Stimulated activated naive CD8-positive, alpha-beta T cell treated with anti-CD3 and anti-CD28 coated beads, Interleukin-15, amount 100 ng/mL, for 72 hours (primary cell): ENCODE data around the gene SMYD3.
"Not testable (repeated sequence)": the region's sequence is repeated elsewhere in the genome, so short reads cannot be mapped to it uniquely, and the experiment has no call there.

Experiments
- ATAC-seq: fragments of 150-1000 bp; cut with Tn5 transposase; 2 replicates; pipeline ENCODE4 v1.10.0; 2021; ENCODE audit warnings: mild to moderate bottlenecking, moderate library complexity
- DNase-seq, 2 donors: peaks; one replicate each; pipeline ENCODE4 v3.0.0; 2021 to 2022
- H3K27ac Mint-ChIP-seq, 2 donors: one replicate each; pipeline ENCODE4 v1.8.0; 2022; ENCODE audit warnings: mild to moderate bottlenecking in 2 of 2, mixed read lengths in 2 of 2, moderate library complexity in 2 of 2
- H3K27me3 Mint-ChIP-seq: one replicate; pipeline ENCODE4 v1.8.0; 2022; ENCODE audit warnings: mixed read lengths
- H3K4me1 Mint-ChIP-seq: one replicate; pipeline ENCODE4 v1.8.0; 2022; ENCODE audit warnings: mild to moderate bottlenecking, mixed read lengths
- H3K4me3 Mint-ChIP-seq, 2 donors: one replicate each; pipeline ENCODE4 v1.8.0; 2022; ENCODE audit warnings: mild to moderate bottlenecking in 2 of 2, mixed read lengths in 2 of 2, moderate library complexity in 1 of 2
- H3K9me3 Mint-ChIP-seq, 2 donors: one replicate each; pipeline ENCODE4 v1.8.0; 2022; ENCODE audit warnings: mixed read lengths in 2 of 2

Gene SMYD3

DNA sequence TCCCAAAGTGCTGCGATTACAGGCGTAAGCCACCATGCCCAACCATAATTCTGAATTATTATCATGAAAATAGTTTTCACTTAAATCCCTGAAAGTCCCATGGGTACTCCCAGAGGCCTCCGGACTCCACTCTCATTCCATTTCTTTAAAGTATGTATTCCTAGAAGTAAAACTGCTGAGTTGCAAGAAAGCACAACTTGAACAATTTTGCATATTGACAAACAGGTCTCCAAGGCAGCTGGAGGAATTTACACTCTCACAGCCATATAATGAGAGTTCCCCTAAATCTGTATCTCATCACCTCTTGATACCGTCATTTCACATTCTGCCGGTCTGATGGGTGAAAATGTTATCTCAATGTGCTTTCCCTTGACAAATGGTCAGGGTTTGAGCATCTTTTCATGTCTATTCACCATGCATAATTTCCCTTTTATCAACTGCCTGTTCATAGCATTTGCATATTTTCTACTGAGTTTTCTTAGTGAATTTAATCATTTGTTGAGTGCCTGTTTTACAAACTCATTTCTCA lies 129.4 kb downstream of the SMYD3 start:
- H3K27ac Mint-ChIP-seq = no peak overlapping the region
- no peak overlapping the region for H3K4me3 Mint-ChIP-seq
- H3K27me3 Mint-ChIP-seq = no peaks in the 10 kb centered on the region
- peaks cover 2% of the 10 kb centered on the region for H3K4me1 Mint-ChIP-seq
- no peak for DNase-seq
- ATAC-seq = no peak
- H3K9me3 Mint-ChIP-seq = peaks cover 0 to 5% of the 10 kb centered on the region in 2 donors

DNA sequence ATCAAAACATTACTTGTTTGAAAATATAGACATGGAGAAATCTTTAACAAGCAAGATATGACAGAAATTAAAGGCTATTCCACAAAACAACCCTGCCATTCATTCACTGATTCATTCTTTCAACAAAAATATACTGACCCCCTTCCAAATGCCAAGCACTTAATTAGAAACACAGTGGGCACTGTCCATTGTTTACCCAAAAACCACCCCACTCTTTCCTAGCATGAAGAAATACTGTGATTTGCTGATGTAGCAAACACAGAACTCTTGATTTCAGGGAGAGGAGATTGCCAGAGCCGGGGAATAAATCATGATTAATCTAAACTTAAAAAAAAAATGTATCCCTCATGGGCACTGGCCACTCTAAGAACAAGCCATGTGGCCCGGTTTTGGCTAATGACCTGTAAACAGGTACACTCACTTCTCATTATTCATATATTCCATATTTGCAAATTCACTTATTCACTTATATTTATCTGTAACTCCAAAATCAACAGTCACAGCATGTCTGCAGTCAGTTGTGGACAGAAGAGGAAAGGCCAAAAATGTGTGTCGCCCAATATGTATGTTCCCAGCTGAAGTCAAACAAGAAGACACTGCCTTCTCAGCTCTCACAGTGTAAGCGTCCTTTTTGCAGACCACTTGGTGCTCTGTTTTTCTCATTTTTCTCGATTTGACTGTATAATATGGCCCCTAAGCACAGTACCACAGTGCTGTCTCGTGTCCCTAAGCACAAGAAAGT lies 133.1 kb downstream of the SMYD3 start:
- ATAC-seq (no peak), DNase-seq (no peak)
- no peaks in the 10 kb centered on the region for H3K27me3 Mint-ChIP-seq
- H3K4me3 Mint-ChIP-seq = no peak overlapping the region
- no peaks in the 10 kb centered on the region for H3K9me3 Mint-ChIP-seq
- H3K4me1 Mint-ChIP-seq = no peaks in the 10 kb centered on the region
- no peak overlapping the region for H3K27ac Mint-ChIP-seq

DNA sequence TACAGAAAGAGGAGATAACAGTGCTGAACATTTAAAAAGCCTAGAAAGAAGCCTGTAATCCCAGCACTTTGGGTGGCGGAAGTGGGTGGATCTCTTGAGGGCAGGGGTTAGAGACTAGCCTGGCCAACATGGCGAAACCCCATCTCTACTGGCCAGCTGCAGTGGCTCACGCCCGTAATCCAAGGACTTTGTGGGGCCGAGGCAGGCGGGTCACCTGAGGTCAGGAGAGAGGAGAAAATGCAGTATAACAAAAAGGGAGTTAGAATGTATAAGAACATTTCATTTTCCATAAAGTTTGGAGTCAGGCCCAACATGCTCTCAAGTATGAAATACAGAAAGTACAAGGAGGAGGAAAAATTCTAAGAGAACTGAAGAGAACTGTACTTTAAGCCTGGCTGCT lies 134.5 kb downstream of the SMYD3 start:
- H3K4me1 Mint-ChIP-seq = no peaks in the 10 kb centered on the region

DNA sequence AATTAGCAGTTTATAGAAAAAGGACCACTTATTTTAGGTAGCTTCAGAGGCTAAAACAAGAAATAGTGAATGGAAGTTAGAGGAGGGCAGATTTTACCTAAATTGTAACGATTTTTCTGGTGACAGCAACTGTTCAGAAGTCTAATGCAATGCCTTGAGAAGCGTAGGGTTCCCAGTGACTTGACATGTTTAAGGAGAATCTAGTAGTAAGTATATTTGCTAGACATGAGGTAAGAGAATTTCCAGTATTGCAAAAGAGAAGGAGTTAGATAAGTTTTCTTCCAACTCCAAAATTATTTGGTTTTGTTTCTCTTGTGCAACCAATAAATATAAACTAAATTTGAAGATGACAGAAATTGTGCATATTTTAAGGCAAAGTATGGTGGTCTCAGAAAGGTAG lies 140.0 kb downstream of the SMYD3 start:
- Mint-ChIP-seq H3K9me3 (peaks cover 0 to 7% of the 10 kb centered on the region in 2 donors), H3K4me1 (peaks cover 14% of the 10 kb centered on the region), H3K4me3 (no peak overlapping the region), H3K27ac (peak overlapping the region in 1 of 2 donors; percentile 12), H3K27me3 (no peaks in the 10 kb centered on the region)
- no peak for DNase-seq
- ATAC-seq = no peak

More for the DNA sequence above, 134.5 kb downstream of the SMYD3 start:
- Mint-ChIP-seq H3K27ac (peak overlapping the region in 1 of 2 donors; percentile 40), H3K4me3 (no peak overlapping the region), H3K9me3 (no peaks in the 10 kb centered on the region), H3K27me3 (no peaks in the 10 kb centered on the region)
- no peak for ATAC-seq
- no peak for DNase-seq

DNA sequence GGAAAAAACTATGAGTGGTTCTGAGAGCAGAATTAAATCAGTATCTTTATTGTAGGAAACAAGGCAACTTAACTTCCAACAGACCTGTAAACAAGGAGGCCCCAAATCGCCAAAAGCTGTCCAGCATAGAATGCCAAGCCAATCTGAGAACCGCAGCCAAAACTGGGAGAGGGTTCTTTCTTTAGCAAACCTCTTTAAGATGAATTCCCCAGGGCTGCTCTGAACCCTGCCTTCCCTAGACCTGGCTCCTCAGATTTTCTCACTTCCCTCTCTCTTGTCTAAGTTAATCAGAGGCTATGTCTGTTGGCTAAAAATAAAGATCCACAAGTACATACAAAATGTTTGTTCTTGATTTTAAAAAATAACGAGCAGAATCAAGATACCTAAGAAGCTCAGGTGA lies 141.4 kb downstream of the SMYD3 start:
- ATAC-seq (no peak), DNase-seq (no peak)
- Mint-ChIP-seq H3K9me3 (peaks cover 4 to 20% of the 10 kb centered on the region in 2 donors), H3K27ac (no peak overlapping the region), H3K27me3 (no peaks in the 10 kb centered on the region), H3K4me1 (peaks cover 14% of the 10 kb centered on the region), H3K4me3 (no peak overlapping the region)

DNA sequence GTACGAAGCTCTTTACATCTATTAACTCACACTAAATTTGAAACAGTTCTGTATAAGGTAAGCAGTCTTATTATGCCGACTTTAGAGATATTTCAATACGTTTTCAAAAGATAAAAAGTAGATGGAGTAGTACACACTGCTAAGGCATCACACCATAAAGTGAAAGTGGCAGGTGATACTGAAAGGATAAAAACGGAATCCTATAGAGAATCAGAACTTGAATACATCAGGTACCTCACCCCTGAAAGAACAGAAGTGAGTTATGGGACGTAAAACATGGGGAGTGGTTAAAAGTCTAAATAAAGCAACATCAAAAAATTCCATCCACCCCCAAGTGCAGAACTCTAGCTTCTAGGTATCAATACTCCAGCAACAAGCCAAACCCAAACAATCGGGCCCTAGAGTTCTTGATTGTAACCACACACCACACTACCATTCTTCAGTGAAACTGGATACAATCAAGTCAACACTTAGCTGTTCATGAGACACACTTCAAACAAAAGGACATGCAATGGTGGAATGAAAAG lies 142.6 kb downstream of the SMYD3 start:
- Mint-ChIP-seq H3K4me3 (no peak overlapping the region), H3K27me3 (no peaks in the 10 kb centered on the region), H3K9me3 (peaks cover 11 to 28% of the 10 kb centered on the region in 2 donors), H3K4me1 (peaks cover 14% of the 10 kb centered on the region), H3K27ac (no peak overlapping the region)
- DNase-seq (no peak), ATAC-seq (peak; percentile 54)

DNA sequence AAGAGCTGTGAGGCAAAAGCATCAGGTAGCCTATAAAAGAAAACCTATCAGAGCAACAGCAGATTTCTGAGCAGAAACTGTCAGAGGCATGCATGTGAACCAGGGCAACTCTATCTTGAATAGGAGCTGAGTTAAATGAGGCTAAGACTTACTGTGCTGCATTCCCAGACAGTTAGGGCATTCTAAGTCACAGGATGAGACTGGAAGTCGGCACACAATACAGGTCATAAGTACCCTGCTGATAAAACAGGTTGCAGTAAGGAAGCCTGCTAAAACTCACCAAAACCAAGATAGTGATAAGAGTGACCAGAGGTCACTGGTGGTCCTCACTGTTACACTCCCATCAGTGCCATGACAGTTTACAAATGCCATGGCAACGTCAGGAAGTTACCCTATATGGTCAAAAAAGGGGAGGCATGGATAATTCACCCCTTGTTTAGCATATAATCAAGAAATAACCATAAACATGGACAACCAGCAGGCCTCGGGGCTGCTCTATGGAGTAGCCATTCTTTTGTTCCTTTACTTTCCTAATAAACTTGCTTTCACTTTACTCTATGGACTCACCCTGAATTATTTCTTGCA lies 150.0 kb downstream of the SMYD3 start:
- H3K9me3 Mint-ChIP-seq = peaks cover 25 to 54% of the 10 kb centered on the region in 2 donors
- not testable (repeated sequence) for ATAC-seq, H3K4me3 Mint-ChIP-seq, H3K27ac Mint-ChIP-seq, DNase-seq, H3K27me3 Mint-ChIP-seq
- peaks cover 12% of the 10 kb centered on the region for H3K4me1 Mint-ChIP-seq

DNA sequence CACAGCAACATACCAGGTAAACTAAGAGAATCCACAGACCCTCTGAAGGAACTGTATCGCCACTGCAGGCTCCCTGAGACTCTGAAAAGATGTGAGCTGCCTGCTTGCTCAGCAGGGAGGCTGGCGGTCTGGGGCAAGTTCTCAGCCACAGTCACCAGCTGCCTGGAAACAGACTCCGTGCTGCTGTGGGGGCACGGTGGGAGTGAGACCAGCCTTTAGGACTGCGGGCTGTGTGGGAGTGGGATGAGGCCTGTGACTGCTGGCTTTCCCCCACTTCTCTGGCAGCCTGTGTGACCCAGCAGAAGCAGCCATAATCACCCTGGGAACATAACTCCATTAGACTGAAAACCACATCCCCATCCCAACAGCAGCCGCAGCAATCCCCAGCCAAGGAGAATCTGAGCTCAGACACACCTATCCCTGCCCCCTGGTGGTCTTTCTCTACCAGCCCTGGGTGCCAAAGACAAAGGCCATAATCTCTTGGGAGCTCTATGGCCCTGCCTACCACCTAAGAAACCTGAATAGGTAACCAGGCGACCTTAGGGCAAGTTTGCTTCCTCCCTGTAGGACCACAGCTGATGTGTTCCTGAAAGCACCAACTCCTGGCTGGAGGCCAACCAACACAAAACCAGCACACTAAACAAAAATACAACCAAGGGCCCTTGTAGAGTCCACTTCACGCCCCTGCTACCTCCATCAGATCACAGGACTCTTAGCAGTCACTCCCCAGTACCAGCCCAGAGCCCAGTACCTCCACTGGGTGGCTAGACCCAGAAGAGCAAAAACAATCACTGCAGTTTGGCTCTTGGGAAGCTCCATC lies 151.5 kb downstream of the SMYD3 start:
- H3K4me3 Mint-ChIP-seq = no peak overlapping the region
- ATAC-seq (no peak), DNase-seq (no peak)
- peaks cover 12% of the 10 kb centered on the region for H3K4me1 Mint-ChIP-seq
- H3K27me3 Mint-ChIP-seq = no peaks in the 10 kb centered on the region
- H3K9me3 Mint-ChIP-seq = peaks cover 20 to 41% of the 10 kb centered on the region in 2 donors
- peak overlapping the region in 1 of 2 donors; percentile 6 for H3K27ac Mint-ChIP-seq

DNA sequence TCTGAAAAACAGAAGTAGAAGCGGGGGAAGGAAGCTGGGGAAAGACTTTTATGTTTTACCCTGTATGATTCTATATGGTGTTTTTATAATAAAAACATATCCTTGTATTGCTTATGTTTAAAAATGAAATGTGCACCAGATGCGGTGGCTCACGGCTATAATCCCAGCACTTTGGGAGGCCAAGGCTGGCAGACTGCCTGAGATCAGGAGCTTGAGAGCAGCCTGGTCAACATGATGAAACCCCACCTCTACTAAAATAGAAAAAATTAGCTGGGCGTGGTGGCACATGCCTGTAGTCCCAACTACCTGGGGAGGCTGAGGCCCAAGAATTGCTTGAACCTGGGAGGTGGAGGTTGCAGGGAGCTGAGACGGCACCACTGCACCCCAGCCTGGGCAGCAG lies 155.4 kb downstream of the SMYD3 start:
- Mint-ChIP-seq H3K4me3 (no peak overlapping the region), H3K4me1 (peaks cover 19% of the 10 kb centered on the region), H3K27me3 (no peaks in the 10 kb centered on the region), H3K9me3 (peaks cover 0 to 10% of the 10 kb centered on the region in 2 donors), H3K27ac (no peak overlapping the region)
- no peak for ATAC-seq
- no peak for DNase-seq

DNA sequence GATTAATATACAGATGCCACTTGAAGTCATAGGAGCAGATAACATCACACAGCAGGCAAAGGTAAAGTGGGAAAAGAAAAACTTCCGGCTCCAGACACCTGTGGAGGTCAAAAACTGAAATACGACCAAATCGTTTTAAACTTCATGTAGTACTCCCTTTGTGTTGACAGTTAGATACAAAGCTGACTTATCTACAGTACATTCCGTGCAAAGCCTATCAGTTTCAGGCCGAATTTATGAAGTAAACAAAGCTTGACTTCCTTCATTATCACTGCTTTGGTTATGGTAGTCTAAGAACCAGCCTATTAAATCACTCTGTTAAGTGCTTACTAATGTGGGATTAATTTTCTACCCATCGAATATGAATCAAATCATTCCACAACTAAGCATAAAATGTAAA lies 156.3 kb downstream of the SMYD3 start:
- peaks cover 5 to 9% of the 10 kb centered on the region in 2 donors for H3K9me3 Mint-ChIP-seq
- H3K27ac Mint-ChIP-seq = no peak overlapping the region
- ATAC-seq (no peak), DNase-seq (no peak)
- H3K4me1 Mint-ChIP-seq = peaks cover 11% of the 10 kb centered on the region
- H3K27me3 Mint-ChIP-seq = no peaks in the 10 kb centered on the region
- no peak overlapping the region for H3K4me3 Mint-ChIP-seq

DNA sequence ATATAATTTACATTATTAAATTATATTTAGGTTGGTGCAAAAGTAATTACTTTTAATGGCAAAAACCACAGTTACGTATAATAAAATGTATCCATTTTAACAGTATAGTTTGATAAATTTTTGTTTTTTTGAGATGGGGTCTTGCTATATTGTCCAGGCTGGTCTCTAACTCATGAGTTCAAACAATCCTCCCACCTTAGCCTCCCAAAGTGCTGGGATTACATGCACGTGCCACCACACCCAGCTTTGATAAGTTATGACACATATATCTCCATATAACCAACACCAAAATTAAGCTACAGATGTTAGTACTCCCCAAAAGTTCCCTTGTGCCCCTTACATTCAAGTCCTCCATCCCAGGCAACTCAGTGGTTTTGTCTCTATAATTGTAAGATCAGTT lies 163.1 kb downstream of the SMYD3 start:
- Mint-ChIP-seq H3K27ac (no peak overlapping the region), H3K4me3 (no peak overlapping the region)

DNA sequence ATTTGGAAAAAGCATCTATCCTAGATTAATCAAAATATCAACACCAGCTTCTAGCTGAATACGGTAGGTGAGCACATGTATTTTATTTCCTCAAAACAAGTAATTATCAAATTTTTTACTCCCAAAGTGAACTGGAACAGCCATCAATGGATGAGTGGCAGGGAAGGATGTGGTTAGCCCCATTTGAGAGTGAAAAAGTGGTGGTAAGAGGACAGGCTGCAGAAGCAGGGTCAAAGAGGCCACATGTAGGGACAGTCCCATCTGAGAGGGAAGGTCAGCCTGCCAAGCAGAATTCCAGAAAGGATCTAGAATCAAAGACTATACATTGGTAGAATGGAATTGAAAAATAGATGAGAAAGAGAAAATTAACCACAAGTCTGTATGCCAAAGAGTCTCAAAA lies 163.8 kb downstream of the SMYD3 start:
- DNase-seq (no peak), ATAC-seq (peak; percentile 74)
- Mint-ChIP-seq H3K4me1 (peaks cover 23% of the 10 kb centered on the region), H3K27me3 (no peaks in the 10 kb centered on the region), H3K9me3 (peaks cover 9 to 14% of the 10 kb centered on the region in 2 donors), H3K27ac (no peak overlapping the region), H3K4me3 (no peak overlapping the region)

More for the DNA sequence above, 163.1 kb downstream of the SMYD3 start:
- no peak for DNase-seq
- H3K27me3 Mint-ChIP-seq = no peaks in the 10 kb centered on the region
- ATAC-seq = no peak
- peaks cover 16% of the 10 kb centered on the region for H3K4me1 Mint-ChIP-seq
- H3K9me3 Mint-ChIP-seq = peaks cover 9 to 14% of the 10 kb centered on the region in 2 donors

DNA sequence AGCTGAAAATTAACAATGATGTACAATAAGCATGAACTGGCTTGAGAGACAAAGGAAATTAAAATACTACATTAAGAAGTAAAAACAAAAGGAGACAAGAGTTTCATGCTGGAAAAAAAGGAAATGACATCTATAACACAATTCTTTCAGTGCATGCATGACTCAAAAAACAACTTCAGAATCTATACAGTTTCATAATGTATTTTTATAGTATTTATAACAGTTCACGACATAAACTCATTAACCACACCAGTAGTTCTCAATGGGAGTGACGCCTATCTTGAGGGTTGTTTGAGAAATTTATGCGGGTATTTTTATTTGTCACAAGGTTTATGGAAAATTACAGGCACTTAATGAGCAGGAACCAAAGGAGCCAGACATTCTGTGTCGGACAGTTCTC lies 168.5 kb downstream of the SMYD3 start:
- Mint-ChIP-seq H3K4me1 (peaks cover 48% of the 10 kb centered on the region), H3K27me3 (no peaks in the 10 kb centered on the region), H3K9me3 (no peaks in the 10 kb centered on the region), H3K4me3 (peak overlapping the region; percentile 12 to 44), H3K27ac (peak overlapping the region in 1 of 2 donors; percentile 24)
- ATAC-seq (peak; percentile 91), DNase-seq (no peak)

DNA sequence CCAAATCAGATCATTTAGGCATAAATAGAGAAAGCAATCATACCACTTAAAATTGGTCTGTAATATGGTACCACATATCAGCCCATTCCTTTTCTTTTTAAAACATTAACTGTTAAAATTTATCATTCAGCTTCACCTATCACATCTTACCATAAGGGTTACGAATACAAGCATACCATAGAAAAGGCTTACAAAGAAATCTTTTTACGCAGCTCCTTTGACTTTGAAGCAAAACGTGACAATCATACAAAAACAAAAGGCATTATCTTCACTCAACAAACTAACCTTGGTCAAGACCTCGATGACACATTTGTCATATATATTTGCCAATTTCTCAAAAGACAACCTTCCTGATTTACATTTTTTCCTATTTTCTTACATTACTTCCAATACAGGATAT lies 169.0 kb downstream of the SMYD3 start:
- Mint-ChIP-seq H3K4me1 (peaks cover 48% of the 10 kb centered on the region), H3K27me3 (no peaks in the 10 kb centered on the region), H3K9me3 (peaks cover 0 to 1% of the 10 kb centered on the region in 2 donors), H3K4me3 (peak overlapping the region in 1 of 2 donors; percentile 10), H3K27ac (no peak overlapping the region)
- DNase-seq (no peak), ATAC-seq (no peak)

DNA sequence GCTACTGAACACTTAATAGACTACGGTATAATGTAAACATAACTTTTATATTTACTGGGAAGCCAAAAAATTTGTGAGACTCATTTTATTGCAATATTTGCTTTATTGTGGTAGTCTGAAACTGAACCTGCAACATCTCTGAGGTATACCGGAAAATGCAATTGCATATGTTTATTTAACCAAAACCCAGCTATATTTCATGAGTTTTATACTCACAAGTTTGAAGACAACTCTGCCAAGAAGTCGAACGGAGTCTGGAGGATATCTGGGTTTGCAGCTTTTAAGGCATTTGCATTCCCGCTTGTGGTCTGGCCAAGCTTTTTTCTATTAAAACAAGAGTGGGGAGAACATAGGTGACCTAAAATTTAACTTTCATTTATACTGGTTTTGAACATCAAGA lies 171.9 kb downstream of the SMYD3 start:
- Mint-ChIP-seq H3K9me3 (peaks cover 0 to 4% of the 10 kb centered on the region in 2 donors), H3K4me3 (no peak overlapping the region), H3K27ac (no peak overlapping the region), H3K4me1 (peaks cover 69% of the 10 kb centered on the region), H3K27me3 (no peaks in the 10 kb centered on the region)
- no peak for DNase-seq
- no peak for ATAC-seq
